ENCODE data around the gene HNRNPA3.
"Not testable (repeated sequence)": the region's sequence is repeated elsewhere in the genome, so short reads cannot be mapped to it uniquely, and the experiment has no call there.

The HNRNPA3 gene

GRCh38 chr2:177211576-177212105, 953 bp upstream of the HNRNPA3 start:
- H3K36me3 Mint-ChIP-seq = peaks cover 36% of the 10 kb centered on the region
- no peak for ATAC-seq

DNA sequence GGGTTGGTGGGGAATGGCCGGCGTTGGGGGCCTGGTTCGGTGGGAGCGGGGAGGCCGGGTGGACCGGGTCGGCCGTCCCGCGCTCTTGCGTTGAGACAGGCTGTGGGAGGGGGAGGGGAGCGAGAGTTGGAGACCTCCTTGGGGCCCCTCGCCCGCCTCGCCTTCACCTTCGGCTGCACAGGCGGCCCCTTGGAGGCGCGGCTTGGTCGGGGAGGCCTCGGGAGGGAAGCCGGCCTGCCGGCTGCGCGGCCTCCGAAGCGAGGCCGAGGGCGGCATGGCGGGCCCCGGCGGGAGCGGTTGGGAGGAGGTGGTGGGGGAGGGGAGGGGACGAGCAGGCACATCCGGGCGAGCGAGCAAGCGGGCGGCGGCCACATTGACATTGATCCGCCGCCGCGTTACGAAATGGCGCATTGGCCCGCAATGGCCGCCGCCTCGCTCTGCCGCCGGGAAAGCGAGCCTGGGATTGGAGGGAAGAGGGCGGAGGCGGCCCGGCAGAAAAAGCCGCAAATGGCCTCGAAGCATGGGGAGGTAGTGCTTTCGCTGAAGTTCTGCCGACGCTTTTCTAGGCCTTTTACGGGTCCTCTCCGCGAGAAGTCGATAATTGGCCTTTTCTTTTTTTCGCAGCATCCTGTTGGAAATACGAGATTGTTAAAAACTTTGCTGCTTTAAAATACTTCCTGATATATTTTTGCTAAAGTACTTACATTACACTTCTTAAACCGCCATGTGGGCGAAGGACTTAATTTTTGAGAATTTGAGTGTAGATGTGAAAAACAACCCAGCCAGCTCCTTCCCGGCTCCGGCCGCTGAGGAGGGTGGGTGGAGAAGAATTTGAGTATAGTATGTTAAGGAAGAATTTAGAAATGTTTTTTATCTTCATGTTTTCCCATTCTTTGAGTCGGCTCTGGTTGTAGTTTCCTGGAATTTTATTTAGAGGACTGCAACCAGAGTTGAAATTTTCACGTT, 580 bp downstream of the HNRNPA3 start:
- ATAC-seq = peak; percentile 79
- no peaks in the 10 kb centered on the region for H3K27me3 Mint-ChIP-seq
- H3K4me3 Mint-ChIP-seq = peak overlapping the region; percentile 95
- H3K36me3 Mint-ChIP-seq = peaks cover 47% of the 10 kb centered on the region
- H3K27ac Mint-ChIP-seq = peak overlapping the region; percentile 97
- H3K9me3 Mint-ChIP-seq = no peaks in the 10 kb centered on the region
- H3K4me1 Mint-ChIP-seq = peaks cover 40% of the 10 kb centered on the region

More at GRCh38 chr2:177211576-177212105, 953 bp upstream of the HNRNPA3 start:
- H3K4me1 Mint-ChIP-seq = peaks cover 42% of the 10 kb centered on the region
- peak overlapping the region; percentile 97 for H3K27ac Mint-ChIP-seq
- H3K9me3 Mint-ChIP-seq = no peaks in the 10 kb centered on the region
- H3K4me3 Mint-ChIP-seq = peak overlapping the region; percentile 95
- no peaks in the 10 kb centered on the region for H3K27me3 Mint-ChIP-seq

DNA sequence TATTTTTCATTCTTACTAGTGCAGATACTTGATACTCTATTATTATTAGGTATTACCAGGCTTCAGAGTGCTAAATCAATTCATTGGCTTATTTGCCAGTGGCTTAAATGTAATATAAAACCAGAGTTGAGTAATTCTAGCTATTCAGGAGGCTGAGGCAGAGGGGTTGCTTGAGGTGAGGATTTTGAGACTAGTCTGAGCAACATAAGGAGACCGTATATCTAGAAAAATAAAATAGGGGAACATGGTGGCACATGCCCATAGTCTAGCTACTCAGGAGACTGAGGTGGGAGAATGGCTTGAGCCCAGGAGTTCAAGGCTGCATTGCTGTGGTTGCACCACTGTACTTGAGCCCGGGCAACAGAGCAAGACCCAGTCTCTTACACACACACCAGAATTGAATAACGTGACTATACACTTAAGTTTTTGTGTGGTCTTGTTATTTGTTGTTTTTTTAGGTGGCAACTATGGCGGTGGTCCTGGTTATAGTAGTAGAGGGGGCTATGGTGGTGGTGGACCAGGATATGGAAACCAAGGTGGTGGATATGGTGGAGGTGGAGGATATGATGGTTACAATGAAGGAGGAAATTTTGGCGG, 4.8 kb downstream of the HNRNPA3 start:
- Mint-ChIP-seq H3K4me1 (peaks cover 38% of the 10 kb centered on the region), H3K27me3 (no peaks in the 10 kb centered on the region), H3K27ac (no peak overlapping the region), H3K36me3 (peaks cover 73% of the 10 kb centered on the region), H3K4me3 (no peak overlapping the region), H3K9me3 (no peaks in the 10 kb centered on the region)
- ATAC-seq = no peak

- Mint-ChIP-seq H3K36me3 (peaks cover 71% of the 10 kb centered on the region), H3K4me1 (peaks cover 38% of the 10 kb centered on the region)
- not testable (repeated sequence) for H3K4me3 Mint-ChIP-seq, H3K27ac Mint-ChIP-seq, ATAC-seq, H3K9me3 Mint-ChIP-seq, H3K27me3 Mint-ChIP-seq
Observed at GRCh38 chr2:177219787-177220186, 7.2 kb downstream of the HNRNPA3 start.

DNA sequence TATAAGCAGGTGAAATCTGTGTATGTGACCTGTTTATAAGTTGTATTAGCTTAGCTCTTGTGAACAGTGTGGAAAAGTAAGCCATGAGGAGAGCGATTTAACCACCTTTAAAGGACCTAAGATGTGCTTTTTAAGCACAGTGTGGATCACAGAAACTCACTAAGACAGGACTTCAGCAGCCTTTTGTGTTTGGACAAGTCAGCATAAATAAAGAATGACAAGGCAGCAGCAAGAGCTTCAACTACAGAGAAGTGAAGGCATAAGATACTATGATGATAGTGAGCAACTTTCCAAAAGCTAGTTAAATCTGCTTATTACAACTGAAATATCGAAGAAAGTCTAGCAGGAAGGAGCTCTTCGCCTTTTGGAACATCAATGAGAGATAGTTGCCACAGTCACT, 8.9 kb downstream of the HNRNPA3 start:
- peaks cover 57% of the 10 kb centered on the region for H3K36me3 Mint-ChIP-seq
- H3K27ac Mint-ChIP-seq = no peak overlapping the region
- no peaks in the 10 kb centered on the region for H3K9me3 Mint-ChIP-seq
- H3K4me3 Mint-ChIP-seq = no peak overlapping the region
- no peak for ATAC-seq
- no peaks in the 10 kb centered on the region for H3K27me3 Mint-ChIP-seq
- H3K4me1 Mint-ChIP-seq = peaks cover 21% of the 10 kb centered on the region

DNA sequence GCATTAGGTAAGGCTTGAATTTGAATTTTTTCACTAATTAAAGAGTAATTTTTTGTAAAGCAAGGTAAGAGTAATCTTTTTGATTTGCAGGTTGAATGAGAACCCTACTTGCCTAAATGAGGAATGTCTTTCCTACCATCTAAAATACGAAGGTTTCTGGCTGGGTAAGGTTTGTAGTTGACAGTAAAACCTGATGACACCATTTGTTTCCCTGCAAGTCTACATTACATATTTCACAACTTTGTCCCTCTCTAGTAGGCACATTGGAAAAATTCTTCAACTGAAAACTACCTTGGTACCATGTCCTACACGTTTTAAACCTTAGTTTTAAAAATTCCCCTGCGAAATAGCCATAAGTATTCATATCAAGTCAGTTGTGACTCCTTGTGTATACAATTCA, 9.4 kb downstream of the HNRNPA3 start:
- H3K4me3 Mint-ChIP-seq = no peak overlapping the region
- H3K36me3 Mint-ChIP-seq = peaks cover 53% of the 10 kb centered on the region
- H3K27ac Mint-ChIP-seq = no peak overlapping the region
- H3K4me1 Mint-ChIP-seq = peaks cover 20% of the 10 kb centered on the region
- no peaks in the 10 kb centered on the region for H3K9me3 Mint-ChIP-seq
- no peak for ATAC-seq
- H3K27me3 Mint-ChIP-seq = no peaks in the 10 kb centered on the region

- H3K36me3 Mint-ChIP-seq = peaks cover 44% of the 10 kb centered on the region
- not testable (repeated sequence) for H3K27me3 Mint-ChIP-seq, ATAC-seq, H3K4me3 Mint-ChIP-seq, H3K9me3 Mint-ChIP-seq
- H3K4me1 Mint-ChIP-seq = peaks cover 22% of the 10 kb centered on the region
- H3K27ac Mint-ChIP-seq = peak overlapping the region; percentile 45
Observed at GRCh38 chr2:177223436-177223835, 10.8 kb downstream of the HNRNPA3 start.

- H3K27ac Mint-ChIP-seq = no peak overlapping the region
- ATAC-seq = no peak
- peaks cover 53% of the 10 kb centered on the region for H3K36me3 Mint-ChIP-seq
- no peaks in the 10 kb centered on the region for H3K27me3 Mint-ChIP-seq
- H3K4me3 Mint-ChIP-seq = no peak overlapping the region
- peaks cover 31% of the 10 kb centered on the region for H3K4me1 Mint-ChIP-seq
- no peaks in the 10 kb centered on the region for H3K9me3 Mint-ChIP-seq
Observed at GRCh38 chr2:177225965-177226360, 13.4 kb downstream of the HNRNPA3 start.

- H3K9me3 Mint-ChIP-seq = no peaks in the 10 kb centered on the region
- H3K4me3 Mint-ChIP-seq = peak overlapping the region; percentile 10
- peaks cover 28% of the 10 kb centered on the region for H3K4me1 Mint-ChIP-seq
- peaks cover 51% of the 10 kb centered on the region for H3K36me3 Mint-ChIP-seq
- no peak for ATAC-seq
- H3K27me3 Mint-ChIP-seq = no peaks in the 10 kb centered on the region
- peak overlapping the region; percentile 5 for H3K27ac Mint-ChIP-seq
Observed at GRCh38 chr2:177229442-177230242, 17.0 kb downstream of the HNRNPA3 start.

- Mint-ChIP-seq H3K9me3 (no peaks in the 10 kb centered on the region), H3K27me3 (no peaks in the 10 kb centered on the region), H3K36me3 (peaks cover 56% of the 10 kb centered on the region), H3K4me1 (peaks cover 40% of the 10 kb centered on the region), H3K27ac (peak overlapping the region; percentile 49), H3K4me3 (no peak overlapping the region)
- ATAC-seq = no peak
Observed at GRCh38 chr2:177231270-177231669, 18.7 kb downstream of the HNRNPA3 start.

- H3K36me3 Mint-ChIP-seq = peaks cover 56% of the 10 kb centered on the region
- peaks cover 35% of the 10 kb centered on the region for H3K4me1 Mint-ChIP-seq
- ATAC-seq = no peak
- no peak overlapping the region for H3K4me3 Mint-ChIP-seq
- H3K27me3 Mint-ChIP-seq = no peaks in the 10 kb centered on the region
- no peak overlapping the region for H3K27ac Mint-ChIP-seq
- no peaks in the 10 kb centered on the region for H3K9me3 Mint-ChIP-seq
Observed at GRCh38 chr2:177232098-177232704, 19.6 kb downstream of the HNRNPA3 start.

- Mint-ChIP-seq H3K4me1 (peaks cover 34% of the 10 kb centered on the region), H3K27ac (peak overlapping the region; percentile 31), H3K27me3 (no peaks in the 10 kb centered on the region), H3K9me3 (no peaks in the 10 kb centered on the region), H3K36me3 (peaks cover 48% of the 10 kb centered on the region), H3K4me3 (no peak overlapping the region)
- no peak for ATAC-seq
Observed at GRCh38 chr2:177234267-177234666, 21.7 kb downstream of the HNRNPA3 start.

DNA sequence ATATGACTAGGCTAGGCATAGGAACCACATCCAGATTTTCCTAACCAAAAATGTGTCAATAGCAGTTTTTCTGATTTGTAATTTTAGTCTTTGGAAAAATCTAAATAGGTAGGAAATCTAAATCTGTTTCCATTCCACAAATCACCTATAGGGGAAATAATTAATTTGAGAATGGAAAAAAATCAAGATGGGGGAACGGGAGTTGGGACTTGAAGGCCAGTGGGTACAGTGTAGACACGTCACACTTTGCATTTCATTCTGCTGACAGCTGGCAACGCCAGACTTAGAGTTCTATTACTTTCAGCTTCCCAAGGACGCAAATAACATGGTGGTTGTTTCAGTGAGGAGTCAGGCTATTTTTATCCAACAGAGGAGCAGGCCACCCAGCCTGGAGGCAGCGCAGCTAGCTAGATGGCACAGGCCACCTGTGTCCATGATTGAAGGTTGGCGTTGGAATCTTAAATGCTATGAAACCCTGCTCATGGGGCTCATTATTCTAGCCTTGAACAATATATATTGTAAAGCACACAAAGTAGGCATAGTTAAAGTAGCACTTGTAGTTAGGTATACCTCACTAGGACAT, 23.4 kb downstream of the HNRNPA3 start:
- H3K4me1 Mint-ChIP-seq = peaks cover 47% of the 10 kb centered on the region
- H3K4me3 Mint-ChIP-seq = no peak overlapping the region
- H3K9me3 Mint-ChIP-seq = no peaks in the 10 kb centered on the region
- no peak overlapping the region for H3K27ac Mint-ChIP-seq
- peaks cover 36% of the 10 kb centered on the region for H3K36me3 Mint-ChIP-seq
- no peaks in the 10 kb centered on the region for H3K27me3 Mint-ChIP-seq
- ATAC-seq = no peak

- no peak for ATAC-seq
- H3K4me3 Mint-ChIP-seq = no peak overlapping the region
- H3K27ac Mint-ChIP-seq = no peak overlapping the region
Observed at GRCh38 chr2:177237932-177238331, 25.3 kb downstream of the HNRNPA3 start.

More at GRCh38 chr2:177237932-177238331, 25.3 kb downstream of the HNRNPA3 start:
- Mint-ChIP-seq H3K36me3 (peaks cover 36% of the 10 kb centered on the region), H3K27me3 (no peaks in the 10 kb centered on the region), H3K4me1 (peaks cover 67% of the 10 kb centered on the region), H3K9me3 (no peaks in the 10 kb centered on the region)

Data from stimulated activated memory B cell treated with anti-CD40 and anti-IgM and Interleukin-4, amounts not matched to agents 10 μg/mL and 1 μg/mL and 100 μg/mL, for 72 hours (primary cell).